CD1c-positive myeloid dendritic cell (primary cell): ENCODE measurements around the gene PRKACG.

ENCODE experiments used
- DNase-seq: peaks from one replicate; pipeline ENCODE4 v3.0.0-alpha.2; 2016; ENCODE audit errors: extremely low spot score

Gene PRKACG

GRCh38 chr9:68983522-68984424, 30.1 kb downstream of the PRKACG start:
- DNase-seq, result no peak

- DNase-seq, result no peak
These were observed 30.9 kb downstream of the PRKACG start for GRCh38 chr9:68983008-68983411.

- no peak for DNase-seq
These were observed 32.1 kb downstream of the PRKACG start for GRCh38 chr9:68981789-68982188.

GRCh38 chr9:68980341-68980914, 33.5 kb downstream of the PRKACG start:
- DNase-seq, result peak; percentile 69

GRCh38 chr9:68979538-68980314, 34.2 kb downstream of the PRKACG start:
- no peak for DNase-seq

GRCh38 chr9:68978501-68978900, 35.4 kb downstream of the PRKACG start:
- no peak for DNase-seq

- peak; percentile 81 for DNase-seq
These were observed 35.8 kb downstream of the PRKACG start for GRCh38 chr9:68978066-68978465.

GRCh38 chr9:68975365-68976043, 38.4 kb downstream of the PRKACG start:
- peak; percentile 87 for DNase-seq

- peak; percentile 40 for DNase-seq
These were observed 39.0 kb downstream of the PRKACG start for GRCh38 chr9:68974901-68975300.

- DNase-seq, result peak; percentile 45
These were observed 39.5 kb downstream of the PRKACG start for GRCh38 chr9:68974431-68974830.

- DNase-seq, result no peak
These were observed 40.3 kb downstream of the PRKACG start for GRCh38 chr9:68973619-68974018.

GRCh38 chr9:68970151-68970550, 43.8 kb downstream of the PRKACG start:
- DNase-seq, result no peak

- no peak for DNase-seq
These were observed 44.4 kb downstream of the PRKACG start for GRCh38 chr9:68969538-68969937.

- DNase-seq, result no peak
These were observed 46.1 kb downstream of the PRKACG start for GRCh38 chr9:68967800-68968199.

GRCh38 chr9:68966496-68966944, 47.4 kb downstream of the PRKACG start:
- DNase-seq, result no peak

GRCh38 chr9:68964765-68965164, 49.1 kb downstream of the PRKACG start:
- no peak for DNase-seq

GRCh38 chr9:68964102-68964541, 49.8 kb downstream of the PRKACG start:
- DNase-seq, result no peak

- DNase-seq, result no peak
These were observed 50.5 kb downstream of the PRKACG start for GRCh38 chr9:68963416-68963815.
